ENCODE data around the gene ATP6V1A. TPM values are rescaled to one million over a fixed set of nuclear protein-coding genes. Genes with fewer than 3 reads are reported as not detected.

ATP6V1A gene
- total RNA-seq, 1 donor from 2014 or later = 102 TPM

GRCh38 chr3:113828600-113828999 is 81.8 kb downstream of the ATP6V1A start:
- TF ChIP-seq CTCF (IDR thresholded peaks at IDR 0.05) = no peak
- no peak overlapping the region for H3K27ac ChIP-seq
- DNase-seq (no peak), ATAC-seq (peak; percentile 49)
- no peaks in the 10 kb centered on the region for H3K27me3 ChIP-seq
- intact Hi-C loops (cut with DNase I) = no loop called here
- no peaks in the 10 kb centered on the region for H3K4me1 ChIP-seq
- no peaks in the 10 kb centered on the region for H3K36me3 ChIP-seq
- H3K4me3 ChIP-seq = no peak overlapping the region
- H3K9me3 ChIP-seq = no peaks in the 10 kb centered on the region

GRCh38 chr3:113829576-113830354 is 82.9 kb downstream of the ATP6V1A start:
- Histone ChIP-seq H3K4me1 (no peaks in the 10 kb centered on the region), H3K27ac (no peak overlapping the region), H3K36me3 (no peaks in the 10 kb centered on the region), H3K9me3 (no peaks in the 10 kb centered on the region), H3K4me3 (no peak overlapping the region), H3K27me3 (no peaks in the 10 kb centered on the region)
- TF ChIP-seq CTCF (IDR thresholded peaks at IDR 0.05) = no peak
- intact Hi-C loops (cut with DNase I) = no loop called here
- ATAC-seq (no peak), DNase-seq (no peak)

GRCh38 chr3:113831103-113831355 is 84.2 kb downstream of the ATP6V1A start:
- Histone ChIP-seq H3K4me3 (no peak overlapping the region), H3K27me3 (no peaks in the 10 kb centered on the region), H3K36me3 (no peaks in the 10 kb centered on the region), H3K4me1 (no peaks in the 10 kb centered on the region), H3K27ac (no peak overlapping the region), H3K9me3 (no peaks in the 10 kb centered on the region)
- DNase-seq = no peak
- intact Hi-C loops (cut with DNase I) = no loop called here
- TF ChIP-seq CTCF (IDR thresholded peaks at IDR 0.05) = no peak
- ATAC-seq = no peak

GRCh38 chr3:113832477-113833164 is 85.8 kb downstream of the ATP6V1A start:
- Histone ChIP-seq H3K27ac (no peak overlapping the region), H3K4me1 (no peaks in the 10 kb centered on the region), H3K27me3 (no peaks in the 10 kb centered on the region), H3K4me3 (no peak overlapping the region), H3K9me3 (no peaks in the 10 kb centered on the region), H3K36me3 (no peaks in the 10 kb centered on the region)
- DNase-seq = no peak
- no peak for TF ChIP-seq CTCF (IDR thresholded peaks at IDR 0.05)
- no peak for ATAC-seq
- intact Hi-C loops (cut with DNase I) = no loop called here

- no peaks in the 10 kb centered on the region for H3K36me3 ChIP-seq
- no peaks in the 10 kb centered on the region for H3K27me3 ChIP-seq
- no peaks in the 10 kb centered on the region for H3K4me1 ChIP-seq
- no peak for DNase-seq
- ATAC-seq = no peak
- no peak overlapping the region for H3K27ac ChIP-seq
- intact Hi-C loops (cut with DNase I) = no loop called here
- no peak overlapping the region for H3K4me3 ChIP-seq
- H3K9me3 ChIP-seq = no peaks in the 10 kb centered on the region
- no peak for TF ChIP-seq CTCF (IDR thresholded peaks at IDR 0.05)
Measured at GRCh38 chr3:113834983-113835382, 88.1 kb downstream of the ATP6V1A start.

Measured in upper lobe of right lung (tissue), 1 donor.